HG03442 (cell line): ENCODE measurements around the gene NR1I2.

Source experiments
- ATAC-seq: cut with Tn5 transposase; IDR thresholded peaks from one replicate; pipeline ENCODE4 v1.9.1; 2021; ENCODE audit warnings: mild to moderate bottlenecking, moderate library complexity; ENCODE audit not compliant: unreplicated experiment

The NR1I2 gene

DNA sequence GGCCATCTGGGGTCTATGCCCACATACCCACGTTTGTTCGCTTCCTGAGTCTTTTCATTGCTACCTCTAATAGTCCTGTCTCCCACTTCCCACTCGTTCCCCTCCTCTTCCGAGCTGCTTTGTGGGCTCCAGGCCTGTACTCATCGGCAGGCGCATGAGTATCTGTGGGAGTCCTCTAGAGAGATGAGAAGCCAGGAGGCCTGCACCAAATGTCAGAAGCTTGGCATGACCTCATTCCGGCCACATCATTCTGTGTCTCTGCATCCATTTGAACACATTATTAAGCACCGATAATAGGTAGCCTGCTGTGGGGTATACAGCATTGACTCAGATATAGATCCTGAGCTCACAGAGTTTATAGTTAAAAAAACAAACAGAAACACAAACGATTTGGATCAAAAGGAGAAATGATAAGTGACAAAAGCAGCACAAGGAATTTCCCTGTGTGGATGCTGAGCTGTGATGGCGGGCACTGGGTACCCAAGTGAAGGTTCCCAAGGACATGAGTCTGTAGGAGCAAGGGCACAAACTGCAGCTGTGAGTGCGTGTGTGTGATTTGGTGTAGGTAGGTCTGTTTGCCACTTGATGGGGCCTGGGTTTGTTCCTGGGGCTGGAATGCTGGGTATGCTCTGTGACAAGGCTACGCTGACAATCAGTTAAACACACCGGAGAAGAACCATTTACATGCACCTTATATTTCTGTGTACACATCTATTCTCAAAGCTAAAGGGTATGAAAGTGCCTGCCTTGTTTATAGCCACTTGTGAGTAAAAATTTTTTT, 35.9 kb downstream of the NR1I2 start:
- ATAC-seq: no peak

DNA sequence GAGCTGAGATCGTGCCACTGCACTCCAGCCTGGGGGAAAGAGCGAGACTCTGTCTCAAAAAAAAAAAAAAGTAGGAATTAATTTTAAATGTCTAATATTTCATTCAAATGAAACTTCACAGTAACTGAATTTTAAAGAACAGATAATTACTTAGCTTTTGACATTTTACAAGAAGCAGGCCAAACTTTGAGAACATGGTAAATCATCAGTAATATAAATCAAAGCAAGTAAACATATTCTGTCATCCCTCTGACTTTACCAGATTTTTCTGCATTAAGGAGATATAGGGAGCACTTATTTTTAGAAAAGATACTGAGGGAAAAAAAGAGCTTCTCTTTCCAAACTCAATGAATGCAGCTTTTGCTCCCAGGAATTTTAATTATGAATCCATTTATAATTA, 37.0 kb downstream of the NR1I2 start:
- no peak for ATAC-seq

DNA sequence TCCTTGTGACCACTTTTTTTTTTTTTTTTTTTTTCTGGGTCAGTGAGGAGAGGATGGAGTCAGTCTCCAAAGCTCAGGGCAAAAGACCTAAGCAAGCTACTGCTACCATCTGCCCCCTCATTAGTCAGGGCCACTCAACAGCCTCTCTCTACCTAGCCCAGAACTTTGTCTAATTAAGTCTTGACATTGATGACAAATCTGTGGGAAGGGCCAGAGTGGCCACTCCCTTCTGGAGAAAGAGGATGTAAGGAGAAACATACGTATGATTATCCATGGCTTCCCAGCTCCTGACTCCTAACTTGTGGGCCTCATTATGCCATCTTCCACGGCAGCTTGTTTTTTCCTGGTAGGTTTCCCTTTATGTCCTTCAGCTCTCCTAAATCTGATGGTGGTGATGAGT, 37.9 kb downstream of the NR1I2 start:
- ATAC-seq: no peak

DNA sequence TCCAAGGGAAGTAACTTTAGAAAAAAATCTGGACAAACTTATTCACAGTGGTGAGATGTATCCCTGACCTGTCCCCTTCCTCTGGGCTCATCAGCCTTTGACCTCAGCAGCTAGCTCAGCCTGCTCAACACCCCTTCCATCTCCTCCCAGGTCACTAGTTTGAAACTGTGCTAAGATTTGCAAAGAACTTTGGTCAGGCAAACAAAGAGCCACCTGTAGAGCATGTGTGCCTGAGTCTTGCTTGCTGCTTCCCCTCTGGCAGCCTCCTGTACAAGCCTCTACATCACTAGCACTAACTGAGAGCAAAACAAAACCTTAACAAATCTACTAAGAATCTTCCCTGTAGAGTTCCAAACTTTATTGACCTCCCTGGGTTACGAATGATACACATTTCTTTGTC, 43.9 kb downstream of the NR1I2 start:
- ATAC-seq: no peak

DNA sequence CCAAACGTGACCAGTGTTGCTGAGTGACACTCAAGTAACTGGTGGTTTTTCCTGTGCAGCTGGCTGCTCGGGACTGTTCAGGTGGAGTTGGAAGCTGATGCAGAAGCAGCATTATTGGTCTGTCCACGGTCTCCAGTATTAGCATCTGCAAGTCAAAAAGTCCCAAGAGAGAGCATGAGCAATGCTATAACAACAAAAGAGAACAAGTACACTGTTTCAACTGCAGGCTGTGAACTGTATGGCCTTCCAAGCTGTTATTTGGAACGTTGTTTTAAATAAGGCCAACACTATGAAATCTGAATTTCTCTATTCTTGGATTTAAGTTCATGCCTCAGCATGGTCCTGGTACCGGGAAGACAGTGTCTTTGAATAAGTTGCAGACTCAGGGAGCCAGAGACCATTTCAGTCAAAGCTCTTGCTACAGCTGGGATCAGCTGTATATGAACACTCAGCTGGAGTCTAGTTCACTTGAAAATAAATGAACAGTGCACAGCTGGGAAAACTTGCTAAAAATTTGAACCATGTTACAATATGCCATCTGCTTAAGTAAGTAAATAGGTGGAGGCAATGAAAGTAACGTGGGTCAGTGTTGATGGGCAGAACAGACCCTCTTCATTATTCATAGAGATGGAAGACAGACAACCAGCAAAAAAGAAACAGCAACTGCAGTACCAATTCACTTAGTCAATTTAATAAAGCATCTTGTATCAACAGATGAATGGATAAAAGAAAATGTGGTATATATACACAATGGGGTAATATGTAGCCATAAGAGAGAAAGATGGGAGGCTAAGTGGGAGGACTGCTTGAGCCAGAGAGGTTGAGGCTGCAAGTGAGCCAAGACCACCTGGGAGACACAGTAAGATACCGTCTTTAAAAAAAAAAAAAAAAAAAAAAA, 45.1 kb downstream of the NR1I2 start:
- no peak for ATAC-seq

DNA sequence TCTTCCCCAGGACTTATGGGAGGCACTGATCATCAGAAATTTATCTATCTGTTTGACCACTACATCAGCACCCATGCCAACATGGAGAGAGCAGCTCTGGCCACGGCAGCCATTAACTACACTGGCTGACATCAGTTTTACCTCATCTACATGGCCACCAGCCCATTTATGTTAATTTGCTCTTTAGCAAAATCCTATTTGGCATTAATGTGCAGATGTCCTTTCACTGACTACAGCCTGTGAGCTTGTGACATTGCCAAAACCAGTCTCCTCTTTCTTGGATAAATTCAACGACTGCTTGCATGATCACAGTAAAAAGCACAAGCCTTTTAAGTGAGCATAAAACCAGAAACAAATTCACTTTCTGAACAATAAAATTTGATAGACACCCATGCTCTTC, 47.5 kb downstream of the NR1I2 start:
- ATAC-seq: no peak

DNA sequence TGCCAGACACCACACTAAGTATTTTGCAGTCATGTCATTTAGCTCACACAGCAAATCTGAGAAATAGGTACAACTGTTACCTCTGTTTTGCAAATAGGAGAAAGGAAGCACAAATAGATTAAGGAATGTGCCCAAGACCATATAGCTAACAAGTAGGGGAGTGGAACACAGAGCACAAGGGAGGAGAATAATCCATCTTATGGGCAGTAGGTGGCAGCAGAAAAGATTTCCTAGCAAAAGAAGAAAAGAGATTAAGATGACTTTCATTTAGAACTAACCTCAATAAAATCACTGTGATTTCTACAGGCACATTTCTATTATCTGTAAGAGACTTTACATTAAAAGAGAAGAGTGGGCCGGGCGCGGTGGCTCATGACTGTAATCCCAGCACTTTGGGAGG, 49.1 kb downstream of the NR1I2 start:
- ATAC-seq: no peak

DNA sequence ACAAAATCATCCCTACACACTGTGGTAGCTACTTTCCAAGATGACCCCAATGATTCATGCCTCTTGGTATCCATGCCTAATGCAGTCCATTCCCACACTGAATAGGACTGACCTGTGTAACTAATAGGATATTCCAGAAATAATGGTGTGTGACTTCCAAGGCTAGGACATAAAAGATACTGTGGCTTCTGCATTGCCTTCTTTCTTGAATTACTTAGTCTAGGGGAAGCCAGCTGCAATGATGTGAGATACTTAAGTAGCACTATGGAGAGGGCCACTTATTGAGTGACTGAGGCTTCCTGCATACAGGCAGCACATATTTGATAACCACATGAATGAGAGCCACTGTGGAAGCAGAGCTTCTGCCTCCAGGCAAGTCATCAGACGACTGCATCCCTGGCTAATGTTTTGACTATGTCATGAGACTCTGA, 50.1 kb downstream of the NR1I2 start:
- no peak for ATAC-seq

DNA sequence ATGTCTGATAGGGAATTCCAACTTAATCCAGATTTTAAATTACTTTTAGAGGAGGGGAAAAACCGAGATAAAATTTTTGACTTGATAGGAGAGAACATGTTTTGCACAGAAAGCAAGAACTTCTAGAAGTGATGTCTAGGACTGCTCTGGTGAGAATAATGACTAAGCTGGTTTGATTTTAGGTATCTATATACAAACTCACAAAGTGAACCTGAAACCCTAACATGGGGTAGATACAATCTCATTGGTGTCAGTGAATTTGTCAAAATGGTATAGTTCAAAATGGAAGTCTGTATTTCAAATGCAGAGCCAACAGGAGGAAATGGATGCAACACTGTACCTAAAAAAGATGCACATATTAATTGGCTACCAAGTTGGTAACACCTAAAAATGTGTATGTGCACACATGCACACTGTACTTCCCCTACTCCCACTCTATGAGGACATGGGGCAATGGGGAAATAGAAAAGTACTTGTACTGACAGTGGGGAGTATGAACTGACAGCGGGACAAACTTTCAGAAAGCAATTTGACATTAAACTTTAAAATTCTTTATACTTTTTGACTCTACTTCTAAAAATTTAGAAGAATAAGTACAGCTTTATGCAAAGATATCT, 53.0 kb downstream of the NR1I2 start:
- no peak for ATAC-seq

DNA sequence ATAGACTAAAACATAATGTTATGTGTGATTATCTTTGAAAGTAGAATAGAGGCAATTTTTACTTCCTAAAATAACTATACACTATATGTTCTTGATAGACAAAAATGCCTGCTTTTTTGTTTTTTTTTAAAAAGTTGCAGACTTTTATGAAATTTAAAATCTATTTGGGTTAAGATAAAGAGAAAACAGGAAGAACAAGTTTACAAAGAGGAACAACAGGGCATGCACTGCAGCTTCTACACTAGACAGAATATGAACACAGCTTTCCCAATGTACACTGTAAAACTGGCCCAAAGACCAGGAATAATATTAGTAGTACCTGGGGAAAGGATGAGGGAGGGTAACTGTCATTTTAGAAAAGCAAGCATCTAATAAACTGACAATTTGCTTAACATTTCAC, 53.7 kb downstream of the NR1I2 start:
- no peak for ATAC-seq

DNA sequence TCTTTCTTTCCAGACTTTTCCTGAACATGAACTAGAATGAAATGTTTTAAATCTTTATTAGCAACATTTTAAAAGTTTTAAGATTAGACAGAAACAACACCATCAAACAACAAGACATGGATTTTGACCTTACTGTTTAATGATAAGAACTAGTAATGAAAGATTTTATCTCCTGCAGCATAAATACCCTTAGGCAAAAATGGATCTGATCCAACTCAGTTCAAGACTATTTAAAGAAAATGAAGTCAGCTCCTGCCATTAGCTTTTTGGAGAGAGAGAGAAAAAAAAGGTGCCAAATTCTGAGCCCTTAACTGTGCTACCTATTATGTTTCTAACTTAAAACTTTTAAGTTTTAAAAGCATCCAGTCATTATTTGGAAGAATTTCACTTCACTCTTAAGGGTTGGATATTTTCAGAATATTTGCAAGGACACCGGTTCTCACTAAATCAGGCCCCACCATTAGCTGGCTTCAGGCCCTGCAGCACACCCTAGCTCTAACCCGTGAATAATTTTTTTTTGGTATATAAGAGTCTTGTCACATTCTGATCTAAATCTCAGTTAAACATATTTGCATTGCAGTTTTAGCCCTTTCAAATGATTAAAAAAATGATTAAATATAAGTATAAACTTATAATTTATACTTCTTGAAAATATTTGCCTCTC, 60.0 kb downstream of the NR1I2 start:
- ATAC-seq: no peak

DNA sequence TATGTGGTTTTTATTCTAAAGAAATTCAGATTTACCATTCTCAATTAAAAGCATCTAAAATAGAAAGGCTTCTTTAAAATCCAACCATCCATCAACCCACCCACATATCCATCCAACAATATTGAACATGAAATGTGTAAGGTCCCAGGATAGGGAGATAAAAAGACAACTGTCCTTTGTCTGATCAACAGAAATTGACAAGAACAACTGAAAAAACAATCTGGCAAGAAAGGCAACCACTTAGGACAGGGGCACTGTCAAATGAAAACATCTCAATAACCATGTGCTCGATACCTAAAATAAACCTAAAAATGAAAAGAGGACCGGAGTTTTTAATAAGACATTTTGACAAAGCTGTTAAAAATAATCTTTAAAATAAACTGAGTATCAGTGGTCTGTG, 67.2 kb downstream of the NR1I2 start:
- no peak for ATAC-seq

DNA sequence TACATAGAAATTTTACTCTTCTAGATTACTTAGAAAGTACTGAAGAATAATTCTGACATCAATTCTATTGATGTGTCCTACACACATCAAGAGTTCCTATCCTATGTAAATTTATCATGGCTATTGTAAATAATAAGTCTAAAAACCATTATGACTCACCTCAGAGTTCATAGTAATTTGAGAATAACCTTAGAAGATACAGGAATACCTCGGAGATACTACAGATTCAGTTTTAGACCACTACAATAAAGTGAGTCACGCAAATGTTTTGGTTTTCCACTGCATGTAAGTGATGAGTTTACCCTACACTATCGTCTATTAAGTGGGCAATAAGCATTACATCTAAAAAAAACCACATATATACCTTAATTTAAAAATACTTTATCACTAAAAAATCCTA, 74.8 kb downstream of the NR1I2 start:
- no peak for ATAC-seq

DNA sequence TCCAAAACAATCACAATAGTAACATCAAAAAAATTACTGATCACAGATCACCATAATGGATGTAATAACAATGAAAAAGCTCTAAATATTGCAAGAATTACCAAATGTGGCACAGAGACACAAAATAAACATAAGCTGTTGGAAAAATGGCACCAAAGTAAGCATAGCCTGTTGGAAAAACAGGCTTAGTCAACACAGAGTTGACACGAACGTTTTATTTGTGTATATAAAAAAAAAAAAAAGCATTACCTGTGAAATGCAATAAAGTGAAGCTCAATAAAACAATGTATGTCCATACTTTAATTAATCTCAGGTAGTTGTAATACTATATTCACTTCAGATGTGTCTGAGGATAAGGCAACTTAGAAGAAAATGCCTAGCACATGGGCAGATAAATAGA, 77.1 kb downstream of the NR1I2 start:
- ATAC-seq: no peak

DNA sequence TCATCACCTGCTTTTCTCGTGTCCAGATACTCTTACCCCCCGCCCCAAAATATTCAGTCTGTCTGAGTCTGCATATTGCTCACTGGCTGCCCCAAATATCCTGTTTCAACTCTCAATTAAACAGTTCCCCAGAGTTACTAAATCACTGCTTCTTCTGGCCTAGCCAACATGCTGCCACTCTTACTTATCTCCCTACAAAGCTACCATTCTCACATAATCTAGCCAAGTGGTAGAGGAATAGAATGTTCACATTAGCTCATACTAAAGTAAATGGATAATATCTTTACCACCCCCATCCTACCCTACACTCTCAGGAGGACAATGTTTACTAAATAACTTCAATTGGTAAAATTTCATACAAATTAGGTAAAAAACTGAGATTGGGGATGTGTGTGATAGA, 77.8 kb downstream of the NR1I2 start:
- ATAC-seq: no peak

DNA sequence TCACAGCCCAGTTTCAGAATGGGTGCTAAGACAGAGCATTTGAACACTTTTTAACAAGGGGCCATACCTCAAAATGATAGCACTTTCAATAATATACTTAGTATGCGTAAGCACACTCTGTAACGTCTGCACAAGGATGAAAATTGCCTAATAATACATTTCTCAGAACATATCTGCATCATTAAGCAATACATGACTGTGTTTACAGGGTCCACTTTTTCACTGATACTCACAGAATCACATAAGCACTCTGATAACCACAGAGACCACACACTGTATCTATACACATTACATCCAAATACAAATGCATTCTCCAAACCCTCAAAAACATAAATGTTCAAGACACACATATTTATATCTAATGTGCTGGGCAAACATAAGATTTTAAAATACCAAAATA, 79.8 kb downstream of the NR1I2 start:
- no peak for ATAC-seq

DNA sequence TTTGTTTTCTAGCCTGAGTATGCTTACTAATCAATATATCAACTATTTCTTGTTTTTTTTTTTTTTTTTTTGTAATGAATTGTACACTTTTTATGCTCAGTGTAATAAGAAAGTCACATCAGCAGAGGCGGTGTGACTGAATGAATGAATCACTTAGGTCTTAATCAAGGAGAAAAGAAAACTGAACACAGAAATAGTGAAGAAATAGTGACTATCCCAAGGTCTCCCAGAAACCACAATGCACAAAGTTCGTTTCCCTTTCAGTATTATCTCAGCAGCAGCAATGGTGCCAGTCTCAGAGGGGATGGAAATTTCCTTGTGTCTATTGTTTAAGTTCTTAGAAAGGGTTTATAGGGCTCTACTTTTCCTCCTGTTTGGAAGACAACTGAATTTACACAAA, 80.7 kb downstream of the NR1I2 start:
- no peak for ATAC-seq

DNA sequence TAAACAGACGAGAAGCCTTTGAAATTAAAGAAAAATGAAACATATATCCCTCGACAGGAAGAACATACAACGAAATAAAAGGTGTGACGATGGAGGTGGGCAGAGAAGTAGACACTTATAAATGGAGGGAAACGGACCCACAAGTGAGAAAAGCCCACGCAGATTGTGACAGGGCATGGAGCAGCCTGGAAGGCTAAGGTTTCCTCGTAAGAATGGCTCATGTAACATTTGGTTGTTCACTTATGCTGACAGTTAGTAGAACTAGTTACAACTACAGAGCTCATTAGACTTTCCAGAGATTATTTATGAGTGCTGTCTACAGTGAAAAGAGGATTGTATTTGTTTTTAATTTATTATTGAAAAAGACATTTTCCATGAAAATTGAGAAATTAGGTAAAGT, 82.6 kb downstream of the NR1I2 start:
- no peak for ATAC-seq
